ENCODE data around the gene GATAD1. TPM values are rescaled to one million over a fixed set of nuclear protein-coding genes. Genes with fewer than 3 reads are reported as not detected.
"Not testable (repeated sequence)": the region's sequence is repeated elsewhere in the genome, so short reads cannot be mapped to it uniquely, and the experiment has no call there.

GATAD1 gene
- total and polyA plus RNA-seq, 5 donors from 2014 or later: 5.9 to 17.8 (median 7.2) TPM

DNA sequence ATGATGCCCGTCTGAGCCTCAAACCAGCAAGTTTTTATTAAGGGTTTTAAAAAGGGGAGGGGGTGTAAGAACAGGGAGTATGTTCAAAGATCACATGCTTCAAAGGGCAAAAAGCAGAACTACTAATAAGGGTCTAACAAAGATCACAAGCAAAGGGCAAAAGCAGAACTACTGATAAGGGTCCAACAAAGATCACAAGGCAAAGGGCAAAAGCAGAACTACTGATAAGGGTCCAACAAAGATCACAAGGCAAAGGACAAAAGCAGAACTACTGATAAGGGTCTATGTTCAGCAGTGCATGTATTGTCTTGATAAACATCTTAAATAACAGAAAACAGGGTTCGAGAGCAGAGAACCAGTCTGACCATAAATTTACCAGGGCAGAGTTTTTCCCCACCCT lies 4.6 kb upstream of the GATAD1 start:
- H3K9me3 Mint-ChIP-seq; H3K4me1 ChIP-seq (ENCODE audit: control insufficient read depth, insufficient read depth, low read length, poor library complexity, severe bottlenecking); H3K36me3 ChIP-seq (ENCODE audit: control insufficient read depth, insufficient read depth, low read length); H3K4me3 Mint-ChIP-seq; H3K9me3 ChIP-seq (ENCODE audit: control insufficient read depth in 2 of 2, low read length in 2 of 2); H3K27ac ChIP-seq (ENCODE audit: insufficient read depth, low read length, poor library complexity, severe bottlenecking); H3K27me3 ChIP-seq (ENCODE audit: control insufficient read depth, insufficient read depth, low read length); ATAC-seq (ENCODE audit: low read depth in 2 of 2); H3K4me3 ChIP-seq (ENCODE audit: low read depth, low read length); DNase-seq; H3K36me3 Mint-ChIP-seq: not testable (repeated sequence)
- peaks cover 0 to 19% (median 8%) of the 10 kb centered on the region in 4 donors for H3K4me1 Mint-ChIP-seq
- H3K27ac Mint-ChIP-seq: peak overlapping the region in 2 of 3 donors; percentile 27 to 73
- peaks cover 12% of the 10 kb centered on the region for H3K27me3 Mint-ChIP-seq

DNA sequence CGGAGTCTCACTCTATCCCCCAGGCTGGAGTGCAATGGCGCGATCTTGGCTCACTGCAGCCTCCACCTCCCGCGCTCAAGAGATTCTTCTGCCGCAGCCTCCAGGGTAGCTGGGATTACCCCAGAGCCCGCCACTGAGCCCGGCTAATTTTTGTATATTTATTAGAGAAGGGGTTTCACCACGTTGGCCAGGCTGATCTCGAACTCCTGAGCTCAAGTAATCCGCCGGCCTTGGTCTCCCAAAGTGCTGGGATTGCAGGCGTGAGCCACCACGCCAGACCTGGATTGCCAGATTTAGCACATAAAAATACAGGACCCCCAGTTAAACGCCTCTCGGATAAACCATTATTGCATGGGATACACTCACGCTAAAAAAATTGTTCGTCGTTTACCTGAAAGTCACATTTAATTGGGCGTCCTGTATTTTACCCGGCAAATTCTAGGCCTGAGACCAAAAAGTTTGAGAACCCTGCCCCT lies 375 bp upstream of the GATAD1 start:
- ATAC-seq (ENCODE audit: low read depth in 2 of 2) (no peak), DNase-seq (peak in 1 of 3 donors; percentile 91)
- Histone ChIP-seq H3K36me3 (ENCODE audit: control insufficient read depth, insufficient read depth, low read length) (peaks cover 10% of the 10 kb centered on the region), H3K27ac (ENCODE audit: insufficient read depth, low read length, poor library complexity, severe bottlenecking) (peak overlapping the region; percentile 93), H3K9me3 (ENCODE audit: control insufficient read depth in 2 of 2, low read length in 2 of 2) (no peaks in the 10 kb centered on the region), H3K4me3 (ENCODE audit: low read depth, low read length) (peak overlapping the region; percentile 46), H3K4me1 (ENCODE audit: control insufficient read depth, insufficient read depth, low read length, poor library complexity, severe bottlenecking) (peaks cover 12% of the 10 kb centered on the region), H3K27me3 (ENCODE audit: control insufficient read depth, insufficient read depth, low read length) (no peaks in the 10 kb centered on the region)
- Mint-ChIP-seq H3K27ac (peak overlapping the region; percentile 94 to 96 (median 95)), H3K9me3 (no peaks in the 10 kb centered on the region), H3K27me3 (no peaks in the 10 kb centered on the region), H3K36me3 (peaks cover 9% of the 10 kb centered on the region), H3K4me1 (peaks cover 9 to 33% (median 25%) of the 10 kb centered on the region in 4 donors), H3K4me3 (peak overlapping the region; percentile 91 to 100 (median 94))

DNA sequence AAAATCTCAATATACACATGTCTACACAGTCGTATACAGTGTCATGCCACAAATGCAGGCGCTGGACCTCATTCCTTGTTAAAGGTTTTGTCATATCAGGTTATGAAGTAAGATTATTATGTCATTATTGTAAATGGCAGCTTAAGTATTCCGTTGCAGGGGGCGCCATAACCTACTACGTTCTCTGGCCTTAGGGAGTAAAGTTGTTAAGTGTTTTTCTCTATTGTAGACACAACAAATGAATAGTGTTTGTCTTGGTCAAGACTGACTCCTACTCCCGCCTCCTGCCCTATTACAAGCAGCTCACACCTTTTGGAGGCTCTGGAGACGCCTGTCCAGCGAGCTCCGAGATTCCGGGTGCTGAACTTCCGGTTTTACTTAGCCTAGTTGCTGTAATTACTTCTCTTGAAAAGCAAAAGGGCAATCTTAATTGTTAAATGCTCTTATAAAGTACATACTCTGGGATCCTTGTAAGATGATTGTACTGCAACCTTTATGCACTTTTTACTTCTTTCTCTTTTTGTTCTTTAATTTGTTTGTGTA lies 994 bp downstream of the GATAD1 start:
- Histone ChIP-seq H3K27ac (ENCODE audit: insufficient read depth, low read length, poor library complexity, severe bottlenecking) (peak overlapping the region; percentile 93), H3K27me3 (ENCODE audit: control insufficient read depth, insufficient read depth, low read length) (no peaks in the 10 kb centered on the region), H3K4me1 (ENCODE audit: control insufficient read depth, insufficient read depth, low read length, poor library complexity, severe bottlenecking) (peaks cover 12% of the 10 kb centered on the region), H3K4me3 (ENCODE audit: low read depth, low read length) (peak overlapping the region; percentile 91), H3K36me3 (ENCODE audit: control insufficient read depth, insufficient read depth, low read length) (peaks cover 22% of the 10 kb centered on the region), H3K9me3 (ENCODE audit: control insufficient read depth in 2 of 2, low read length in 2 of 2) (no peaks in the 10 kb centered on the region)
- H3K4me3 Mint-ChIP-seq: peak overlapping the region; percentile 92 to 100 (median 96)
- ATAC-seq (ENCODE audit: low read depth in 2 of 2) (peak; percentile 43 to 49), DNase-seq (peak; percentile 44 to 85 (median 78))
- H3K27ac Mint-ChIP-seq: peak overlapping the region; percentile 94 to 100 (median 99)
- H3K4me1 Mint-ChIP-seq: peaks cover 9 to 33% (median 25%) of the 10 kb centered on the region in 4 donors
- H3K27me3 Mint-ChIP-seq: no peaks in the 10 kb centered on the region
- peaks cover 14% of the 10 kb centered on the region for H3K36me3 Mint-ChIP-seq
- no peaks in the 10 kb centered on the region for H3K9me3 Mint-ChIP-seq

DNA sequence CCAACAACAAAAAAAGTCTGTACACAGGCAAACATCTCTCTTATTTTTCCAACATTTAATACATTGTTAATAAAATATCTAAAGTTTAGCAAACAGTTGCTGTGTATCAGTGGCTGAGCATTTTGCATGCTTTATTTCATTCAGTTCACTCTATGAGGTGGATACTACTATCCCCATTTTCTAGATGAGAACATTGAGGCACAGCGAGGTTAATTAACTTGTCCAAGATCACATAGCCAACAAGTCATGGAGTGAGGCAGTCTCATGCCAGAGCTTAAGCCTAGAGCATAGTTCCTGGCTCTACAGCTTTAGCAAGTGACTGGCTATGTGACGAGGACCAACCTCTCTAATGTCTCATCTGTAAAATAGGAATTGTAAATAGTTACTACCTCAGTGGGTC lies 4.4 kb downstream of the GATAD1 start:
- H3K27ac Mint-ChIP-seq: no peak overlapping the region
- DNase-seq (no peak), ATAC-seq (ENCODE audit: low read depth in 2 of 2) (no peak)
- Histone ChIP-seq H3K4me1 (ENCODE audit: control insufficient read depth, insufficient read depth, low read length, poor library complexity, severe bottlenecking) (peaks cover 11% of the 10 kb centered on the region), H3K9me3 (ENCODE audit: control insufficient read depth in 2 of 2, low read length in 2 of 2) (no peaks in the 10 kb centered on the region), H3K27ac (ENCODE audit: insufficient read depth, low read length, poor library complexity, severe bottlenecking) (no peak overlapping the region), H3K4me3 (ENCODE audit: low read depth, low read length) (no peak overlapping the region), H3K36me3 (ENCODE audit: control insufficient read depth, insufficient read depth, low read length) (peaks cover 41% of the 10 kb centered on the region), H3K27me3 (ENCODE audit: control insufficient read depth, insufficient read depth, low read length) (no peaks in the 10 kb centered on the region)
- peaks cover 4 to 23% (median 20%) of the 10 kb centered on the region in 4 donors for H3K4me1 Mint-ChIP-seq
- H3K4me3 Mint-ChIP-seq: no peak overlapping the region
- H3K36me3 Mint-ChIP-seq: peaks cover 31% of the 10 kb centered on the region
- H3K9me3 Mint-ChIP-seq: no peaks in the 10 kb centered on the region
- no peaks in the 10 kb centered on the region for H3K27me3 Mint-ChIP-seq

DNA sequence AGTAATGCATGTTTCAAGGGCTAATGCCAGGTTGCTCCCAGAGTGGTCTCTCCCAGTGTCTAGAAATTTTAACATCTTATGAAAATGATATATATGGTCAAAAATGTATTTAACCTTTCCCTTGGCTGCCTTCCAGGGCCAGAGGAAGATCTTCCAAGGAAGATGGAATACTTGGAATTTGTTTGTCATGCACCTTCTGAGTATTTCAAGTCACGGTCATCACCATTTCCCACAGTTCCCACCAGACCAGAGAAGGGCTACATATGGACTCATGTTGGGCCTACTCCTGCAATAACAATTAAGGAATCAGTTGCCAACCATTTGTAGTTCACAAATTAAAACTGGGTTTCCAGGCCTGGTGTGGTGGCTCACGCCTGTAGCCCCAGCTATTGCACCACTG lies 9.0 kb downstream of the GATAD1 start:
- H3K4me1 Mint-ChIP-seq: peaks cover 0 to 4% (median under 1%) of the 10 kb centered on the region in 4 donors
- H3K4me3 Mint-ChIP-seq: no peak overlapping the region
- no peaks in the 10 kb centered on the region for H3K27me3 Mint-ChIP-seq
- no peak for ATAC-seq (ENCODE audit: low read depth in 2 of 2)
- H3K36me3 Mint-ChIP-seq: peaks cover 24% of the 10 kb centered on the region
- Histone ChIP-seq H3K27me3 (ENCODE audit: control insufficient read depth, insufficient read depth, low read length) (no peaks in the 10 kb centered on the region), H3K27ac (ENCODE audit: insufficient read depth, low read length, poor library complexity, severe bottlenecking) (no peak overlapping the region), H3K36me3 (ENCODE audit: control insufficient read depth, insufficient read depth, low read length) (peaks cover 34% of the 10 kb centered on the region), H3K4me3 (ENCODE audit: low read depth, low read length) (no peak overlapping the region), H3K4me1 (ENCODE audit: control insufficient read depth, insufficient read depth, low read length, poor library complexity, severe bottlenecking) (no peaks in the 10 kb centered on the region), H3K9me3 (ENCODE audit: control insufficient read depth in 2 of 2, low read length in 2 of 2) (no peaks in the 10 kb centered on the region)
- no peak for DNase-seq
- H3K9me3 Mint-ChIP-seq: no peaks in the 10 kb centered on the region
- no peak overlapping the region for H3K27ac Mint-ChIP-seq

DNA sequence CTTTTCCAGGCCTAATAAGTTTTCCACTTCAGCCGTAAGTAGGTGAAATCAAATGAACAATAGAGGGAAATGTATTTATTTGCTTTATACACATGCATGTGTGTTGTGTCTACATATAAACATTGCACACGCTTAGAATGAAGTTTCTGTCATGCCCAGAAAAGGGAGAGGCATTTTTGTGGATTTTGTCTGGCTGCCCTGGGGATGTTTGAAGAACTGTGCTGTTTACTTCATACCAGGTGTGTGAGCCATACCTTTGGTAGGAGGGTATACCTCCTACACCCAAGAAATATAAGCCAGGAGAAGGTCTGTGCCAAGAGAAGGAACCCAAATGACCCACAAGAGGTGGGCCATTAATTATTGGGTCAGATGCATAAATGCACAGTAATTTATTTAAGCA lies 12.8 kb downstream of the GATAD1 start:
- H3K27ac Mint-ChIP-seq: no peak overlapping the region
- H3K27me3 Mint-ChIP-seq: no peaks in the 10 kb centered on the region
- no peak overlapping the region for H3K4me3 ChIP-seq (ENCODE audit: low read depth, low read length)
- peaks cover 16% of the 10 kb centered on the region for H3K36me3 Mint-ChIP-seq
- H3K9me3 Mint-ChIP-seq: no peaks in the 10 kb centered on the region
- peaks cover 15% of the 10 kb centered on the region for H3K36me3 ChIP-seq (ENCODE audit: control insufficient read depth, insufficient read depth, low read length)
- no peak for DNase-seq
- no peaks in the 10 kb centered on the region for H3K27me3 ChIP-seq (ENCODE audit: control insufficient read depth, insufficient read depth, low read length)
- peaks cover 0 to 2% (median under 1%) of the 10 kb centered on the region in 4 donors for H3K4me1 Mint-ChIP-seq
- H3K4me3 Mint-ChIP-seq: no peak overlapping the region
- no peaks in the 10 kb centered on the region for H3K9me3 ChIP-seq (ENCODE audit: control insufficient read depth in 2 of 2, low read length in 2 of 2)
- no peak overlapping the region for H3K27ac ChIP-seq (ENCODE audit: insufficient read depth, low read length, poor library complexity, severe bottlenecking)
- ATAC-seq (ENCODE audit: low read depth in 2 of 2): no peak
- no peaks in the 10 kb centered on the region for H3K4me1 ChIP-seq (ENCODE audit: control insufficient read depth, insufficient read depth, low read length, poor library complexity, severe bottlenecking)

DNA sequence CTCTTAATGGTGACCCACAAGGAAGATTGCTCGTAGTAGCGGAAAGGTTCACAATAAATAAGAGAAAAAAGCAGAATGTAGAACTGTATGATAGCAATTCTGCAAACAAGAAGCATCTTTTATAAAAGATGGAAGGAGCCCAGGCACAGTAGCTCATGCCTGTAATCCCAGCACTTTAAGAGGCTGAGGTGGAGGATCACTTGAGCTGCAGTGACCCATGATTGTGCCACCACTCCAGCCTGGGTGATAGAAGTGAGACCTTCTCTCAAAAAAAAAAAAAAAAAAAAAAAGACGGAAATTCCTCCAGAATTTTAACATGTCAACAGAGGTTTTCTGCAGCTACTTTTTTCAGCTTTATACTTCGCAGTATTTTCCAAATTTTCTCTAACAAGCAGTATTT lies 13.2 kb downstream of the GATAD1 start:
- H3K27me3 Mint-ChIP-seq: no peaks in the 10 kb centered on the region
- H3K4me1 ChIP-seq (ENCODE audit: control insufficient read depth, insufficient read depth, low read length, poor library complexity, severe bottlenecking): no peaks in the 10 kb centered on the region
- H3K4me1 Mint-ChIP-seq: peaks cover 0 to 2% (median under 1%) of the 10 kb centered on the region in 4 donors
- no peak overlapping the region for H3K4me3 ChIP-seq (ENCODE audit: low read depth, low read length)
- H3K36me3 ChIP-seq (ENCODE audit: control insufficient read depth, insufficient read depth, low read length): peaks cover 11% of the 10 kb centered on the region
- no peak overlapping the region for H3K27ac ChIP-seq (ENCODE audit: insufficient read depth, low read length, poor library complexity, severe bottlenecking)
- DNase-seq (no peak), ATAC-seq (ENCODE audit: low read depth in 2 of 2) (no peak)
- no peaks in the 10 kb centered on the region for H3K27me3 ChIP-seq (ENCODE audit: control insufficient read depth, insufficient read depth, low read length)
- H3K9me3 ChIP-seq (ENCODE audit: control insufficient read depth in 2 of 2, low read length in 2 of 2): no peaks in the 10 kb centered on the region
- no peaks in the 10 kb centered on the region for H3K9me3 Mint-ChIP-seq
- H3K4me3 Mint-ChIP-seq: no peak overlapping the region
- H3K36me3 Mint-ChIP-seq: peaks cover 16% of the 10 kb centered on the region
- no peak overlapping the region for H3K27ac Mint-ChIP-seq

Measured in CD4-positive, CD25-positive, alpha-beta regulatory T cell (primary cell).